ENCODE measurements around the gene PSMD11.

Gene PSMD11

DNA sequence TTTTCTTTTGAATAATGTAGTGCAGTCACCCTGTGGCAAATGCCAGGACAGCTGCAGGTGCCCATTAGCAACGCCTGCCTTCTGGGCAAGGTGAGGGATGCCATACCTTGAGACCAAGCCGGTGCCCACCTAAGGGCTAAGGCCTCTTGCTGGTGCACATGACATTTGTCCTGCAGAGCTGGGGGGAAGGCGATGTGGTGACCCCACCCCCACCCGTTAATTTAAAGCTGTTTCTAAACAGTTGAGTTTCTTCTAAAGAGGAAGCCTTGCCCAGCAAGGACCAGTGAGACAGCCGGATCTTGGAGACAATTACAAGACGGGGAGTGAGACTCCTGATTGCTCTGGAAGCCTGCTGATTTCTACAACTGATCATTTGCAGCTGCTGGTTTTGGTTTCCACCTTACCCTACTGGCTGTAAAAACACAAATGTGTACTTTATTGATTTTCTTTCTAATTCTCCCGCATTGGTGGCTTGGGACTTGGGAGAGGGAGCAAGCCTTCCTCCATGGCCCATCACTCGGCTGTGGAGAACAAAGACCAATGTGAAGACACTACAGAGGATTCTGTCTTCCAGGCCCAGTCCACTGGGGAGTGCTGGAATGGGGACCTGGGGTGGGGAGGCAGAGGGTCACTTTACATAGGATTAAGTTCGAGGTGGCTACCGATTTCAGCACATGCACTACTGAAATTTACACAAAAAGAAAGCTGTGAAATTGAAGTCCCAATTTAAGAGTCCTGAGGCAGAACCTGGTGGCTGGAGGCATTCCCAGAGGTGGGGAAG, 45.2 kb downstream of the PSMD11 start:
- no peak for FAIRE-seq

DNA sequence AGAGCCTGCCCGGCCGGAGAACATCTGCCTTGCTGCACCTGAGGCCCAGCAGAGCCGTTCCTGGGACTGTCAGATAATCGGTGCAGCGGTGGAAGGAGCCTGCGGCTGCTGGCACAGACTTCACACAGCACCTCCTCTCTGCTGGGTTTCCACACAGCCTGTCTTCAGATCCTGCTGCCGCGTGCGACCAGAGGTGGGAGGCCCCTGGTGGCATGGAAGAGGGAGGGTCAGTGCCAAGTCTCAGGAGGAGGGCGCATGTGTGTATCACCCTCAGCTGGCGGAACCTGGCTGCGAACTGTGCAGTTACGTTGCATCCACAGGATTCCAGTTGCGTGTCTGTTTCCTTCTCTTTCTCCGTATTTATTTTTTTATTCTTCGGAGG, 45.8 kb downstream of the PSMD11 start:
- DNase-seq (ENCODE audit: low spot score), result no peak
- FAIRE-seq, result no peak

More for the DNA sequence above, 45.2 kb downstream of the PSMD11 start:
- no peak for DNase-seq (ENCODE audit: low spot score)

DNA sequence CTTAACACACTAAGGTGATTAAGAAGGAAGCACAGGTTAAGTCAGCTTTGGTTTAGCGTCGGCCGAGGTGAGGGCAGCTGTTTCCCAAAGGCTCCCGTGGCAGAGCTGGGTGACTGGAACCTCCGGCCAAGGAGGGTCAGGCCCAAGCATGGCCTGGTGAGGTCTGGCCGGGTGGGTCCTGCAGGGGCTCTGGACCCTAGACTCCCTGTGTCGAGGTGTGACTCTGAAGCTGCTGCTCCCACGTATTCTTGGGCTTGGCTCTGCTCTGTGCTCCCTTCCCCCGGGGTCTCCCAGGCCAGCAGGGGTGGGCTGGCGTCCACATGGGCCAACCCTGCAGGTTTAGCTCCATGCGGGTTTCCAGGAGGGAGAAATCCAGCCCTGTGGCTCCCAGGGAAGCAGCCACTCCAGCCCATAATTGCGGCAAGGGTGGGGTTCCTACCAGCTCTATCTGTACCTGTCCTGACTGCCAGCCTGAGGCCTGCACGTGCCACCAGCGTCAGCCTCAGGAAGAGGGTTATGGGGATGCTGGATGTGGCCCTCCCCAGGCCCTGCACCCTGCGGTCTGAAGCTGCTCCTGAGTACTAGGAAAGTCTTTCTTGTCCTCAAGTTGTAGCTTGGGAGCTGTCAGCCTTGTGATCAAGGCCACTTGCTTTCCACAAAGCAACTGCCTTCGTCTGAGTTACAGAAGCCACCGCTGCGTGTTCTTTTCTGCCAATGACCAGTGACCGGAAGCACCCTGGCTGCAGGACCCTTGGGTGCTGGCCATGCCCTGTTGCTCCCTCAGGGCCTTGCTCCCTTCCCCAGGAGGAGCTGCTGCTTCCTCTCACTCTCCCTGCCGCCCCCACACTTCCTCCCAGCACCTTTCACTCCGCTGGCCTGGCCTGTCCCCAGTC, 47.3 kb downstream of the PSMD11 start:
- no peak for FAIRE-seq
- no peak for DNase-seq (ENCODE audit: low spot score)

DNA sequence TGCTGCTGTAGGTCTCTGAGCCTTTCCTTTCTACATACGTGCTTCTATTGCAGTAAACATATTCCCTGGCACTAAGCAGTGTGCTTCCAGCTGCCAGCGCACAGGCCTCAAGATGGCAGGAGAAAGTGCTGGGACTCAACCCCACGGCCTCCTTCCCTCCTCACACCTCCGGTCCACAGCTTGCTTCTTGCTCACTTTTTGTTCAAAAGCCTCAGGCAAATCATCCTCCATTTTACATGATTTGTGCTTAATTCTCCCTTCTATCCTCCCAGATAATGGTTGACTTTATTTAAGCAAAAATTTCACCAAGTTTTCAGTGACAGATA, 47.9 kb downstream of the PSMD11 start:
- no peak for DNase-seq (ENCODE audit: low spot score)
- no peak for FAIRE-seq

DNA sequence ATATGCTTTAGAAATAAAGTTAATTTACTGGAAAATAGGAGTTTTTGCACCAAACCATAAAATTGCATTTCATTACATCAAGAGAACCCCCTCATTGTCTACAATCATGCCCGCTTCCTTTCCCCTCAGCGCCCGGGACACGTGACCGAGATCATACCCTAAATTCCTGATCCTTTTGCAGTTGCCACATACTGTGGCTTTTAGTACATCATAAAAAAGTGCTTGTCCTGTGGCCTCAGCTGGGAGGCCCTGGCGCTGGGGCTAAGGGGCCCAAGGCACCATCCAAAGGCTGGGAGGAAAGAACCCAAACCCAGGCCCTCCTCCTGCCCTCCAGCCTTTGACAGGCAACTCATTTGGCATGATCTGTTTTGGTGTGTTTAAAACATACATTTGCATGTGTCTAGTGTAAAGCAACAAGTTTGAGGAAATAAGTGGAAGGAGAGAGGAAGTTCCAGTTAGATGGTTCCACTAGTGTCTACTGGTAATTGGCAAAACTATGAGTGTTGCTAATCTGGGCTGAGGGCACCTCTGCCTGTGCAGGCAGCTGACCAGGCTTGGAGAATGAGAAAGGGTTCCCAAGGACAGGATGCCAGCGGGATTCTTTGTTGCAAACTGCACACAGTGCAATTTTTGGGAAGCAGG, 48.5 kb downstream of the PSMD11 start:
- FAIRE-seq, result no peak
- DNase-seq (ENCODE audit: low spot score), result no peak

DNA sequence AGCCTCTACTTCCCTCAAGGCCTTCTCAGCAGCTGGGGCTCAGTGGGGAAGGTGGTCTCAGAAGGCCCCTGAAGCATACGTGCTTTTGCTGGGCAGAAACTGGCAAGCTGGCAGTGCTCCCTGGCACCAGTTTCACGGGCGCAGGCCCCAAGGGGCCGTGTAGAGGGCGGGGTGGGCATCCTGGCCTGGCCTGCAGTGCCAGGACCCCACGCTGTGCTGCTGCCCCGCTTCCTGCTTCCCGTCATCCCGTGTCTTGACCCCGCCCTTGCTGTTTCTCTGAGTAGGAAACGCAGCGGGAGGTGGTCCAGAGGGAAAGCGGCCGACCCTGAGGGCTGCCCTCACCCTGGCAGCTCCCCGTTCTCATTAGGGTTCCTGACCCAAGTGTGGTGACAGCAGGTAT, 49.3 kb downstream of the PSMD11 start:
- no peak for FAIRE-seq

DNA sequence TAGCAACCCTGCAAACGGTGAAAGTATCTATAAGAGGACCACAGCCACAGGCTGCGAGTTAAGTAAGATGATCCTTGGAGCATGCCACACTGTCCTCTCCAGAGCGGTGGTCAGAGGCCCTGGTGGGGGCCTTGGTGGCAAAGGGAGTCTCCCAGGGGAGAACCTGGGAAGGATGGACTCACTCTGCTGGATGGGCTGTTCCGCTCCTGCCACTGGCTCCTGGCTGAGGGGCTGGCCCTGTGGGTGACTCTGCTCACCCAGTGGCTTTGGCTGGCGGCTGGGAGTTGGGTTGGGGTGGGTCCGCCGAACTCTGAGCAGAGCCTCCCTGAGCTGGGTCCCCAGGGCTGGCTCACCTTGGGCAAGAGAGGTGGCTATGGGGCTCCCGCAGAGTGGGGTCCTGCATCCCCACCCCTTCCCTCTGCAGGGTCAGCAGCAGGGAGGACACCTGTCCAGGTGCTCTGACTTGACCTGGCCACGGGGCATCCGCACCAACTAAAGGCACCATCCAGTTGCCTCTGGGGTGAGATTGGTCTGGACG, 49.7 kb downstream of the PSMD11 start:
- FAIRE-seq (no peak), DNase-seq (ENCODE audit: low spot score) (no peak)

More for the DNA sequence above, 49.3 kb downstream of the PSMD11 start:
- DNase-seq (ENCODE audit: low spot score), result no peak

DNA sequence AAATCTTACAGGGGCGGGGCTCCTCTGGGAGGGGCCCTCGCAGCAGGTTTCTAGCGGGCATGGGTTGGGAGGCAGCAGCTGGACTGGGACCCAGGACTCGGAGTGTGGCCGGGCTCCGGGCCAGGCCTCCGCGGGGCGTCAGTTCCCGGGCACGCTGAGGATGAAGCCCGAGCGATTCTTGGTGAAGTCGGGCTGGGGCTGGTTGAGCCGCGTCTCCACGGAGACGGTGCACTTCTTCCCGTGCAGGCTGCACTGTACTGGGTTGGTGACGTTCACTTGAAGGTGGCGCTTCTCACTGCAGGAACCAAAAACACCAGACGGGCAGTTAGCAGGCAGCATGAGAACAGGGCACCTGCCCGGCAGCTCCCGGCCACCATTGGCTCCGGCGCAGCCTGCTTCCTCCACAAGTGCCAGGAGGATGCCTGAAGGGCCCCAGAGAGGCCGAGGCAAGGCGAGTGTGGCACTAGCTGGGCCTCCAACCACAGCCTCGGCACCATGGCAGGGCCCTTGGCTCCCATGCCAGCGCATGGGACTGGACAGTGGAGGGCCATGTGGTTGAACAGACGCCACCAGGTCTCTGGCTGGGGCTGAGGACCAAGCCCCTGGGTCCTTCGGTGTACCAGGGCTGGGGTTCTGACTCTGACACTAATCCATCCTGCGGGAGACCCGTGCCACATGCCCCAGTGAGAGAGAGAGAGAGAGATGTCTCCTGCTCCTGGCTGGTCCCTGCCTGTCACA, 50.5 kb downstream of the PSMD11 start:
- DNase-seq (ENCODE audit: low spot score) (no peak), FAIRE-seq (no peak)

DNA sequence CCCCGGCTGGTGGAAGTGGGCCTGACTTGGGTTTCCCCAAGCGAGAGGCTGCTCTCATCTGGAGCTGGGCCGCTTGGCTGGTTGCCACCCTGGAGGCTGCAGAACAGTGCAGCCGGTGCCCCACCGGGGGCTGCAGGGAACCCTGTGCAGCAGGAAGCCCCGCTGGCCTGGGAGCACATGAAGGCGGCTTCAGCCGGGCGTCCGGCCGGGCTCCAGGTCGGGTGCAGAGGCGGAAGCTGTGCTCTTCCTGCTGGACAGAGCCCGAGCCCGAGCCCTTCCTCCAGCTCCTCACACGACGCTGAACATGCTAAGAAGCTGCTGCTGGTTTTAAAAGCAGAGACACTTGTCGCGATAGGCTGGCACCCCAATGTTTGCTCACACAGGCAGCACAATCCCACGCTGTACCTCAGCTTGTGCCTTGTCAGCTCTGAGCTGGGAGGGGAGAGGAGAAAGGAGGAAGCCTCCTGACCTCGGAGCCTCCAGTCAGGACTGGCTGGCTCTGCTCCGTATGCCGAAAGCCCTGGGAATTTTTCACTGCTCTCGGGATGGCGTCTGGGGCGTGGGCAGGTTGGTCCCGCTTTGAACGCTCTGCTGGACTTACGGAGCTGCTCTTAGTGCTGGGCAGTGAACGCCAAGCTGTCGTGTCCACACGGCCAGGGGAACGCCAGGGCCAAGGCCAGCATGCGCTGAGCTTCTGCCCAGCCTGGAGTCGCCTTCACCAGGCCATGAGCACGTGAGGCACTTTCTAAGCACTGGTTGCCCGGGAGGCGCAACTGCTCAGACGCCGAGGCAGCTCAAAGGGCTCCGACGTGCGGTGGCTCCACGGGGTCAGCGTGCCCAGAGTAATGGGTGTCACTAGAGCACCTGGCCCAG, 51.3 kb downstream of the PSMD11 start:
- DNase-seq (ENCODE audit: low spot score) (no peak), FAIRE-seq (no peak)

DNA sequence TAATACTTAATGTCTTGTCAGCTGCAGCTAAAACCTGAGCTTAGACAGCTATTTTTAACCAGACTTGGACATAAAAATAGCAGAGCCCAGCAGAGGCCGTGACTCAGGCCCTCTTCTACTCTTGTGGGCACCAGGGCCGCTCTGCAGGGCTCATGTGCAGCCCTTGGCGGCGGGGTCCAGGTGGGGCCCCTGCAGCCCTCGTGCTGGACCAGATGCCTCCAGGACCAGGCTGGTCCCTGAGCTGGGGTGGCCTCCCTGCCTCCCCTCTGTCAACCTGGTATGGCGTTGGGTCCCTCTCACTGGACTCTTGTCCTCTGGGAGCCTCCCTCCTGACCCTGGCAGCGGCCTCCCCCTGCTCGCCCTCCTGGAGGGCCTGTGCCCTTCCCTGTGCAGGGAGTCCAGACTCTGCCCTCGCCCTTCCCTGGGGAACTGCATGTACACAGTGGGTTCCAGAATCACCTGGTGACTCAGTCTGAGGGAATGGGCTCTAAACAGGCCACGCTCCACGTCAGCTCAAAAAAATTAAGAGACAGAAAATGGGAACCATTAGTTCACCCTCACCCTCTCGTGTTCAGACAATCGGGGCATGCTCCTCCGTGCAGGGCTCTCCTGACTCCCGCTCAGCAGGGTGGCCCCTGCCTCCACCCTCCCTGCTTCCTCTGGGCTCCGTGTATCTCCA, 52.2 kb downstream of the PSMD11 start:
- FAIRE-seq (peak; percentile 34), DNase-seq (ENCODE audit: low spot score) (peak; percentile 86)

DNA sequence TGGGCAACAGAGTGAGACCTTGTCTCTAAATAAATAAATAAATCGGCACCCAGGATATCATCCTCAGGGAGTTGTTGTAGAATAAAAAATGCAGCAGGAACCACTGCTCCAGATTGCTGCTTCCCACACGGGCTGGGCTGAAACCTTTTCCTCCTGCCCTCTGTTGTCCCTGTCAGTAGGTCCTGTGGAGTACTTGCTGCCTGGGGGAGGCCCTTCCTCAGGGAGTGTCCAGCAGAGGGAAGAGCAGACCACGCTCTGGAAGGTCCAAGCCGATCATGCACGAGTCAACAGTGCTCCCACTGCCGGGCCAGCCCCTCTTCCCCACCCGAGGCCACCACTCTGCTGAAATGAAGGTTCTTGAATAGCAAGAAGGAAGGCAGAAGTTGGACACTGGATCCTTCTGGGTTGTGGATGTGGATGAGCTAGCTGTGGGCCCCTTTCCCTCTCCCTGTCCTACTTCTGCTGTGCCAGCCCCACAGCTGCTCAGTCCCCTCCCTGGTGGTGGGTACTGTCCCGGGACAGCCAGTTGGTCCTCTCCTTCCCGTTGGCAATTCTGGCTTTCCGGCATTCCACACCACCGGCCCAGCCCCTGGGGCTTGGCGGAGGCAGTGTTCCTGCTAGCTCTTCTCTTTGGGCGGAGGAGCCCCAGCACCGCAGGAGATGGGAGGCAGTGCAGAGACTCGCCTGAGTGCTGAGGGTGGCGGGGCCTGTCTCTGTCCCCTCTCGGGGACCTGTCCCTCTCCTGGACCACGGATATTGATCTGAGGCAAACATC, 53.3 kb downstream of the PSMD11 start:
- DNase-seq (ENCODE audit: low spot score) (peak; percentile 33), FAIRE-seq (no peak)

DNA sequence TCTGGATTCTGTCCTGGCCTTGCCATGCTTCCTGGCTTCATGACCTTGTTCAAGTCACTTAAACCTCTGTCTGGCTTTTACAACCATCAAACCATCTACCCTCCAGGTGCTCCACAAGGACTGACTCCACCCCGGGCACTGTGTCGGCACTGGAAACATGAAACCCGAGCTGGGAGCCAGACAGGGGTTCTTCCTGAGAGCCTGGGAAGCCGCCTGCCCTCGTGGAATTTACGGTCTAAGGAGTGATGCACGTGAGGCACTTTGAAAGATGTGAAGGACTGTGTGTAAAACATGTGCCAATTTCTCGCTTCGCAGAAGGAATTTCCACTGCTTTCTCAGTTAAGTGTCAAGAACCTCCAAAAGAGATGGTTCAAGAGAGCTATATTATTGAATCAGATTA, 54.1 kb downstream of the PSMD11 start:
- FAIRE-seq (no peak), DNase-seq (ENCODE audit: low spot score) (no peak)

DNA sequence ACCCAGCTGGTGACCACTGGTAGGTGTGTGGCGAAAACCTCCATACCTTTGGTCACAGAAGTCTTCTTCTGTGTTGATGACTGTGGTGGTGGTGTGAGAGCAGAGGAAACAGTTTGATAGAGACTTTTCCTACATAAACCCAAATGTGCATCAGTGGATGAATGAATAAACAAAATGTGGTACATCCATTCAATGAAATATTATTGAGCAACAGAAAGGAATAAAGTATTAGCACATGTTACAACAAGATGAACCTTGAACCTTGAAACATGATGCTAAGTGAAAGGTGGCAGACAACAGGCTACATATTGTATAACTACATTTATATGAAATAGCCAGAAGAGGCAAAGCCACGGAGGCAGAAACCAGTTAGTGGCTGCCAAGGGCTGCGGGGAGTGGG, 57.7 kb downstream of the PSMD11 start:
- DNase-seq (ENCODE audit: low spot score) (no peak), FAIRE-seq (no peak)

DNA sequence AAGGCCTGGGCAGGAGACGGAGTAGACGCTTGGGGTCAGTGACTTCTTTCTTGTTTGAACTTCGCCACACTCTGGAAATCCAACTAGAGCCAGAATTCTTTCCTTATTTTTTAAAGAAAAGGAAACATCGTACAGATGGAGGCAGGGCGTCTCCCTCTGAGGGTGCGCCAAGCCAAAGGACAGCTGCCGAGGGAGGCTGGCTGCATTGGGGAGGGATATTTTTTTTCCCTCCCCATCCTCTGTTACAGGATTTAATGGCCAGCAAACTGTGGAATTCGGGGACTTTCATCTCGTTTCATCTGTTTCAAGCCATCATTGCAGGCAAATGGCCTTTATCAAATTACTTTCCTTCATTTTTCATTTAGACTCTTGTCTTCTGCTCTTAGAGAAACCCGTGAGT, 58.4 kb downstream of the PSMD11 start:
- DNase-seq (ENCODE audit: low spot score) (no peak), FAIRE-seq (no peak)

DNA sequence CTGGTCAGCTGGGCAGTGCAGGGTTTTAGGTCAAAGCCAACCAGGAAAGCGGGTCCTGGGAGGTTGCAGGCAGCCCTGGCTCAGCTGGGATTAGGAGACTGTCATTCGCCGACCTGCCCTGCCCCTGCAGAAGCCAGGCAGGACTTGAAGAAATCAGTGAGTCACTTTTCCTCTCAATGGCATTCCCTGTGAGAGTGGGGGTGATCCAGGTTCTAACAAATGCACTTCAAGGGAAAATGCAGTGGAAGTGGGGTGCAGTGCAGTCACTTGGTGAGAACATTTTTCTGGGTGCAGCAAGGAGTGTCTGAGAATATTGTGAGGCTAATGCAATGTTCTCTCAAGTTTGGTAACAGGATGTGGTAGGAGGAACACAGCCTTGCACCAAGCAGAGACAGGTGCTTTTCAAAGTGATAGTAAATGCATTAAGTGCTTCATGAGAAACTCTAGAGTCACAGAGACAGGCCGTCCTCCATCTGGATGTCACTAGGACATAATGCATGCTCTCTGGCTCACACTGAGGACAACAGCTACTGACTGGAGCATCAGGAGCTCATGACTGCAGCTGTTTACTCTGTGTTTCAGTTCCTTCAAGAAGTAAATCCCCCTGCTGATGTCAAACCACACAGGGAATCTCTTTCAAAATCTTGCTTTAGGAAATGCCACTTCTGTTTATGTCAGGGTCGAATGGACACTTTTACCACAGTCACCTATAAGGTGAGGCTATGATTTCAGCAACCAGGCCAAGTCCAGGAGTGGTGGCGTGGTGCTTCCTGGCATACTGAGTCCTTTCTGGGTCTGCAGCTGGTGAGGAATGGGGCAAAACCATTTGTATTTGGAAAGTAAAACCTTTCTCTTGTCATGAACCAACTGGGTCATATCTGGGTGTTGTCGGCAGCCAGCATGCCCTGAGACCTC, 59.2 kb downstream of the PSMD11 start:
- no peak for FAIRE-seq
- DNase-seq (ENCODE audit: low spot score), result peak; percentile 30

DNA sequence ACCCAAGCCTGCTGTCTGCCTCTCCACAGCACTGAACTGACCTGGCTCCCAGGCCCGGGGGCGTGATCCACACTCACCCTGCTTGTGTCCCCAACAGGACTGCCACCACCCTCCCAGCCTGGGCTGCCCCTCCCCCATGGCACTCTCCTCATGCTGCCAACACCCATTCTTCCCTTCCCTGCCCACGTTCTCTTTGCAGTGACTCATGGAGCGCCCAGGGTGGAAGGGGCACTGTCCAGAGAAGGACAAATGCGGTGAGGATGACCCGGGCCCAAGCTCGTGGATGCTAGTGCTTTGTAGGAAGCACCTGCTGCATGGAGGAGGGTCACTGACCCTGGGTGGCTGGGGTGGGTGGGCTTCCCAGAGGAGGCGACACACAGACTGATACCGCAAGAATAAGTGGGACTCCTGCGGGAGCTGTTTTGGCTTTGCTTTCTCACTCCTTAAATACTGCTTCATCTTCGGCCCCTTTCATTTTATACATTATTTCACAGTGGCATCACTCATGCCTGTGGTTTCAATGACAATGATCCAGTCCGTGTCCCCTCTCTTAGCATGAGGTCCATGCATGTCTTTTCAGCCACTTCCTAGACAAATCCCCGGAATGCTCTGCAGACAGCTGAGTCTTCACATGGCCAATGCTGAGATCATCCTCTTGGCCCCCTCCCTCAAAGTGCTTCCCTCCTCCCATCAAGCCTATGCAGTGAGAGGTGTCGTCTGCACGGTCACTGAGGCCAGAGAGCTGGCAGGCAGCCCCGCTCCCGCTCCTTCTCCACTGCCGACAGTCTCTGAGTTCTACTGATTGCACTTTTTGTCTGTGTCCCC, 60.1 kb downstream of the PSMD11 start:
- DNase-seq (ENCODE audit: low spot score), result peak; percentile 81
- no peak for FAIRE-seq

DNA sequence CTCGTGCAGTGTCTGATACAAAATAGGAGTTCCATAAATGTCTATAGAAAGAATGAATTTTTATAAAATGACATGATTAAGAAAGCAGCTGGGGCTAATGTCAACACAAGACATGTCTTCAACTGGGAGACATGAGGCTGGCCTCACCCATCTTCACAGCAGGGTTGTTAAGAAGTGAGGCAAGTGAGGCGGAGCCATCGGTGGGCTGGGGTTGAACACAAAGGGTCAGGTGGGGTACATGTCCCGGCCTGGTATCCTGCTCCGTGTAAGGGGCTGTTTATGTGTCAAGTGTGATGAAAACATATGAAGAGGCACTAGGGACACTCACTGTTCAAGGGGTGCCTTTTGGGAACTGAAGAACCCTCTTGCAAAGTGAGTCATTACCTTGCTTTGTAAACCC, 64.6 kb downstream of the PSMD11 start:
- no peak for DNase-seq (ENCODE audit: low spot score)
- no peak for FAIRE-seq

Measured in RCC 7860 (cell line).